Aorta (tissue), 5 donors: ENCODE data around the gene FNIP1. TPM values are rescaled to one million over a fixed set of nuclear protein-coding genes. Genes with fewer than 3 reads are reported as not detected.
A peak's percentile ranks its signal among the peaks of the same experiment; 100 is the strongest.
"Not testable (repeated sequence)": the region's sequence is repeated elsewhere in the genome, so short reads cannot be mapped to it uniquely, and the experiment has no call there.

ENCODE experiments used
- ATAC-seq: fragments of 200-7000 bp; cut with Tn5 transposase; one replicate; pipeline ENCODE4 v1.9.1; 2022; ENCODE audit warnings: moderate library complexity; ENCODE audit not compliant: low FRiP score
- DNase-seq, 2 donors: peaks; one replicate each; pipeline ENCODE4 v3.0.0-alpha.2; 2020
- H3K27ac ChIP-seq, 2 donors: one replicate each; pipeline ENCODE4 v1.5.1; 2013; ENCODE audit warnings: low read length in 2 of 2, mild to moderate bottlenecking in 2 of 2, moderate library complexity in 2 of 2, control low read depth in 1 of 2, inconsistent platforms in 1 of 2, low read depth in 1 of 2
- H3K27me3 ChIP-seq, 2 donors: one replicate each; pipeline ENCODE4 v1.6.1; 2013; ENCODE audit warnings: control low read depth in 1 of 2, low read length in 1 of 2, mild to moderate bottlenecking in 1 of 2, moderate library complexity in 1 of 2; ENCODE audit not compliant: insufficient read depth in 2 of 2, control insufficient read depth in 1 of 2
- H3K36me3 ChIP-seq, 2 donors: one replicate each; pipeline ENCODE4 v1.6.1; 2013; ENCODE audit warnings: control low read depth in 1 of 2, low read length in 1 of 2, mild to moderate bottlenecking in 1 of 2; ENCODE audit not compliant: insufficient read depth in 2 of 2, control insufficient read depth in 1 of 2
- H3K4me1 ChIP-seq, 2 donors: one replicate each; pipeline ENCODE4 v1.6.1; 2013; ENCODE audit warnings: low read length in 2 of 2, control low read depth in 1 of 2, mild to moderate bottlenecking in 1 of 2, moderate library complexity in 1 of 2; ENCODE audit not compliant: insufficient read depth in 2 of 2, control insufficient read depth in 1 of 2
- H3K4me3 ChIP-seq, 2 donors: one replicate each; pipeline ENCODE4 v1.5.1; 2013; ENCODE audit warnings: low read length in 2 of 2, control low read depth in 1 of 2, mild to moderate bottlenecking in 1 of 2
- H3K9me3 ChIP-seq: one replicate; pipeline ENCODE4 v1.6.1; 2013; ENCODE audit warnings: mild to moderate bottlenecking, low read length; ENCODE audit not compliant: control insufficient read depth
- WGBS, 2 donors: extraction: QIAGEN DNeasy Blood & Tissue Kit; methylation state at CpG; one replicate each; pipeline ENCODE4 v1.1.7; 2013; 5-methylcytosine and 5-hydroxymethylcytosine counted together
- intact Hi-C, 2 donors: fragments of 100-400 bp; cut with DNase I; formaldehyde crosslinking; loops; one replicate each; pipeline versions ENCODE4 v1.14.2 to v1.15.0; 2022
- polyA plus RNA-seq, 2 donors: library from polyadenylated mRNA; stranded (reverse); fragments of 200-250 nt; gene quantifications; one replicate each; pipeline ENCODE4 v1.2.3, GENCODE V29; 2013
- total RNA-seq, 2 donors: library from RNA; stranded (reverse); fragmentation: NEBNext Ultra II Directional; extraction: Animal tissue kit (Norgen Biotek cat#: 25700); gene quantifications; one replicate each; pipeline ENCODE4 v1.2.1, GENCODE V29; 2021
- donor health status: healthy with polysubstance abuse.
- donor health status: Bipolar disorder and iron deficiency.
- donor health status: DM: no; HTN: no; CAD: no.
- donor health status: DM: no; HTN: no; CAD: no.
- donor health status: DM: yes; HTN: yes; CAD: no.

FNIP1 gene
- total and polyA plus RNA-seq, 4 donors: 4.0 to 50.0 (median 24.6) TPM

GRCh38 chr5:131682175-131682574 is 114.6 kb downstream of the FNIP1 start:
- DNase-seq (no peak), ATAC-seq (no peak)
- 98 to 100% methylated on average over 5 of the region's 5 CpGs for WGBS, 2 donors
- intact Hi-C loops: no loop called here
- Histone ChIP-seq H3K27ac (no peak overlapping the region), H3K36me3 (peaks cover 0 to 3% of the 10 kb centered on the region in 2 donors), H3K4me1 (no peaks in the 10 kb centered on the region), H3K9me3 (no peaks in the 10 kb centered on the region), H3K27me3 (no peaks in the 10 kb centered on the region), H3K4me3 (no peak overlapping the region)

DNA sequence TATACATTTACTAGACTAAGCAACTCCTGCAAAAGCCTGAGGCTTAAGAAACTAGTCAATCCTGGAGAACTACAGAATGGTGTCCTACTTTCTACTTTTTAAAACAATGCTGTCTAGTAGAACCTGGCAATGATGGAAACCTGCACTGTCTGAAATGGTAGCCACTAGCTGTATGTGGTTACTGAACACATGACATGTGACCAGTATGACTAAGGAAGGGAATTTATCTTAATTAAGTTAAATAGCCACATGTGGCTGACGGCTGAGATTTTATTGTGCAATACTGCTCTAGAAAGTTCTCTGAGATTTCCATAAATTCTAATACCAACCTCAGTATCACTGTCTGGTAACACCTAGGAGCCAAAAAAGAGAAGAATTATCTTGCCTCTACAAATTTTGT is 116.9 kb downstream of the FNIP1 start:
- Histone ChIP-seq H3K9me3 (no peaks in the 10 kb centered on the region), H3K36me3 (peaks cover 3 to 4% of the 10 kb centered on the region in 2 donors), H3K4me3 (no peak overlapping the region), H3K27ac (no peak overlapping the region), H3K27me3 (no peaks in the 10 kb centered on the region), H3K4me1 (no peaks in the 10 kb centered on the region)
- DNase-seq (no peak), ATAC-seq (peak; percentile 29)
- WGBS, 2 donors: 75 to 85% methylated on average over 1 of the region's 1 CpG
- intact Hi-C loops: no loop called here

- ATAC-seq, intact Hi-C loops, H3K27me3 ChIP-seq, DNase-seq, H3K27ac ChIP-seq, H3K9me3 ChIP-seq, H3K4me3 ChIP-seq, H3K36me3 ChIP-seq, H3K4me1 ChIP-seq: not testable (repeated sequence)
- 97 to 98% methylated on average over 8 of the region's 10 CpGs for WGBS, 2 donors
Observed at GRCh38 chr5:131678273-131678672, 118.5 kb downstream of the FNIP1 start.

DNA sequence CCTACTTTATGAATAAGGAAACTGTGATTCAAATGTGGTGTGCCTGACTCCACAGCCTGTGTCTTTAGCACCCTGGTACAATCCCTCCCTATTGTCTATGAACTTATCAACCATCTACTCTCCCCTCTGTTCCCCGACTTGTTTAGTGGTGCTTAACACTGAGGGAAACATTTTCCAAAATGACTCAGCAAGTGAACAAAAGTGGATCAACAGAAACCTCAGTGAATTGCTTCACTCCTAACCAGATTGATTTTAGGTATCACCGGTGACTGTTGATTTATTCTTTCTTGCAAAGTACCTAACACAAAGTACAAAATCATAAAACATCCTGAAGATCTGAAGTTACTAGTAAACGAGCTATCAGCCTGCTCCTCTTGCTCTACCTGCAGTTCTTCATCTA is 119.7 kb downstream of the FNIP1 start:
- Histone ChIP-seq H3K27ac (no peak overlapping the region), H3K4me3 (no peak overlapping the region), H3K36me3 (peaks cover 3 to 4% of the 10 kb centered on the region in 2 donors), H3K27me3 (no peaks in the 10 kb centered on the region), H3K9me3 (no peaks in the 10 kb centered on the region), H3K4me1 (peaks cover under 1 to 8% of the 10 kb centered on the region in 2 donors)
- intact Hi-C loops: no loop called here
- DNase-seq (no peak), ATAC-seq (no peak)
- WGBS, 2 donors: 81 to 90% methylated on average over 3 of the region's 3 CpGs

DNA sequence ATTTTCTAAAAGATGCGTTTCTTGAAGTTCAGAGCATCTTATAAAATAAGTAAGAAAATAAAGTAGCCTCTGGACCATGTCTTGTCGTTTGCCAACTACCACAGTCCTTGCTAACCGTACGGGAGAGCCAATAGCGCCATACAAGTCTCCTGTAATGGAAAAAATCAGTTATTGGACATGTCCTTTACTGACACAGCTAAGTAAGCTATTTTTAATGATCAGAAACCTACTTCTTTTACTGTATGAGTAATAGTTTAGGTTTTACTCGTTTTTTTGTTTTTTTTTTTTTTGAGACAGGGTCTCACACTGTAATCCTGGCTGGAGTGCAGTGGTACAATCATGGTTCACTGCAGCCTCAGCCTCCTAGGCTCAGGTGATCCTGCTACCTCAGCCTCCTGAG is 124.0 kb downstream of the FNIP1 start:
- ATAC-seq (peak; percentile 45), DNase-seq (no peak)
- Histone ChIP-seq H3K27me3 (no peaks in the 10 kb centered on the region), H3K9me3 (no peaks in the 10 kb centered on the region), H3K27ac (peak overlapping the region; percentile 57 to 87), H3K36me3 (peaks cover 0 to 5% of the 10 kb centered on the region in 2 donors), H3K4me1 (peaks cover 4 to 12% of the 10 kb centered on the region in 2 donors), H3K4me3 (no peak overlapping the region)
- WGBS, 2 donors: 5 to 9% methylated on average over 6 of the region's 6 CpGs
- intact Hi-C loops: no loop called here

- H3K4me3 ChIP-seq: no peak overlapping the region
- DNase-seq: no peak
- H3K9me3 ChIP-seq: no peaks in the 10 kb centered on the region
- H3K27me3 ChIP-seq: no peaks in the 10 kb centered on the region
- peak overlapping the region; percentile 83 to 87 for H3K27ac ChIP-seq
- H3K36me3 ChIP-seq: peaks cover 0 to 5% of the 10 kb centered on the region in 2 donors
- intact Hi-C loops: no loop called here
- ATAC-seq: peak; percentile 86
- WGBS, 2 donors: 1 to 6% methylated on average over 2 of the region's 2 CpGs
- peaks cover 4 to 12% of the 10 kb centered on the region in 2 donors for H3K4me1 ChIP-seq
Observed at GRCh38 chr5:131671994-131672655, 124.7 kb downstream of the FNIP1 start.

DNA sequence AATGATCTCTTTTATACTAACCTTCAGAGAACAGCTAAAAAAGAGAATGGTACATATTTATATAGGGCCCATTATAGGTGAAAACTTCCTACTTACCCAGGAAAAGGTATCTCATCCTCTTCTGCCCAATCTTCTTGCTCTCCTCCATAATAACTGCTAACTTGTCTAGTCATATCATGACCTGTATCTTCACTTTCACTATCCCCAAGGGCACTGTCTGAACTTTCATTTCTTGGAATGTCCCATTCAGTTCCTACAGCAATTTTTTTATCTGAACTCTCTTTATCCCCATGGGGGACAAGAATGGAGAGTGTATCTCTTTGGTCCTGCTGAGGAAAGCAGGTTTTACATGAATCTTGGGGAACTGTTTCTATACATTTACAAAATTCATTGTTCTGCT is 125.4 kb downstream of the FNIP1 start:
- no peak for DNase-seq
- H3K4me3 ChIP-seq: no peak overlapping the region
- ATAC-seq: no peak
- H3K36me3 ChIP-seq: peaks cover 0 to 4% of the 10 kb centered on the region in 2 donors
- intact Hi-C loops: no loop called here
- H3K27ac ChIP-seq: peak overlapping the region; percentile 11 to 87
- H3K4me1 ChIP-seq: peaks cover 4 to 12% of the 10 kb centered on the region in 2 donors
- H3K27me3 ChIP-seq: no peaks in the 10 kb centered on the region
- no peaks in the 10 kb centered on the region for H3K9me3 ChIP-seq

GRCh38 chr5:131664929-131665328 is 131.9 kb downstream of the FNIP1 start:
- H3K4me3 ChIP-seq: no peak overlapping the region
- H3K27ac ChIP-seq: no peak overlapping the region
- DNase-seq (no peak), ATAC-seq (no peak)
- H3K9me3 ChIP-seq: no peaks in the 10 kb centered on the region
- WGBS, 2 donors: 93 to 100% methylated on average over 1 of the region's 1 CpG
- H3K4me1 ChIP-seq: no peaks in the 10 kb centered on the region
- no peaks in the 10 kb centered on the region for H3K36me3 ChIP-seq
- intact Hi-C loops: no loop called here
- H3K27me3 ChIP-seq: no peaks in the 10 kb centered on the region

DNA sequence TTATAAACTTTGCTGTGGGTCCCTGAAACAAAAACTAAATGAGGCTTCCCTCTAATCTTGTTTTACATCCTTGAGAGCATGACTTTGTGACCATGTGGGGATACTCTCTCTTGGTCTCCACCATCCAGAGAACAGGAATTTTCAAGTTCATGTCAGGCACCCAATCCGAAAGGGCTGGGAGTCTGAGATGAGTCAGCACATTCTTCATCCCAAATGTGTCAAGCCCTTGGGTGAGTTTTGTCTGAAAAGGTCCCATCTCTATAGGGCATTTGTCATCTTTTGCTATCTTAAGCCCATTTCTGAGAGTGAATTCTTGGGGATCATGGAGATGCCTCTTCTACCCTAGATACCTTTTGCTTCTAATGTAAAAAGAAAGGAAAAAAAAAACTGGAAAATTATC is 134.9 kb downstream of the FNIP1 start:
- peaks cover 0 to 2% of the 10 kb centered on the region in 2 donors for H3K36me3 ChIP-seq
- DNase-seq: no peak
- no peak overlapping the region for H3K4me3 ChIP-seq
- H3K27me3 ChIP-seq: no peaks in the 10 kb centered on the region
- H3K4me1 ChIP-seq: no peaks in the 10 kb centered on the region
- H3K27ac ChIP-seq: no peak overlapping the region
- intact Hi-C loops: no loop called here
- 95 to 100% methylated on average over 1 of the region's 1 CpG for WGBS, 2 donors
- H3K9me3 ChIP-seq: no peaks in the 10 kb centered on the region
- no peak for ATAC-seq
